GM12801 (cell line): ENCODE measurements around the gene PAK2.

Experiments
- CTCF ChIP-seq: IDR thresholded peaks from one replicate; pipeline ENCODE4 v1.5.1; 2011; ENCODE audit warnings: control low read depth; ENCODE audit not compliant: insufficient read length; ENCODE audit errors: extremely low read depth

The PAK2 gene

GRCh38 chr3:196739671-196740480 is at the start of gene PAK2:
PAK2 (plus strand) TSS chr3:196739857; CDS start chr3:196782647, 42,790 bp downstream.
- no peak for TF ChIP-seq CTCF

GRCh38 chr3:196689941-196690660 is 49.6 kb upstream of the PAK2 start:
- no peak for TF ChIP-seq CTCF

- TF ChIP-seq CTCF = no peak
Measured at GRCh38 chr3:196691386-196691785, 48.3 kb upstream of the PAK2 start.

- no peak for TF ChIP-seq CTCF
Measured at GRCh38 chr3:196694202-196694638, 45.4 kb upstream of the PAK2 start.

GRCh38 chr3:196694941-196695848 is 44.5 kb upstream of the PAK2 start:
- TF ChIP-seq CTCF = no peak

GRCh38 chr3:196695849-196696226 is 43.8 kb upstream of the PAK2 start:
- no peak for TF ChIP-seq CTCF

- TF ChIP-seq CTCF = no peak
Measured at GRCh38 chr3:196697270-196697669, 42.4 kb upstream of the PAK2 start.
